ENCODE data around the gene SHOX.

SHOX gene

DNA sequence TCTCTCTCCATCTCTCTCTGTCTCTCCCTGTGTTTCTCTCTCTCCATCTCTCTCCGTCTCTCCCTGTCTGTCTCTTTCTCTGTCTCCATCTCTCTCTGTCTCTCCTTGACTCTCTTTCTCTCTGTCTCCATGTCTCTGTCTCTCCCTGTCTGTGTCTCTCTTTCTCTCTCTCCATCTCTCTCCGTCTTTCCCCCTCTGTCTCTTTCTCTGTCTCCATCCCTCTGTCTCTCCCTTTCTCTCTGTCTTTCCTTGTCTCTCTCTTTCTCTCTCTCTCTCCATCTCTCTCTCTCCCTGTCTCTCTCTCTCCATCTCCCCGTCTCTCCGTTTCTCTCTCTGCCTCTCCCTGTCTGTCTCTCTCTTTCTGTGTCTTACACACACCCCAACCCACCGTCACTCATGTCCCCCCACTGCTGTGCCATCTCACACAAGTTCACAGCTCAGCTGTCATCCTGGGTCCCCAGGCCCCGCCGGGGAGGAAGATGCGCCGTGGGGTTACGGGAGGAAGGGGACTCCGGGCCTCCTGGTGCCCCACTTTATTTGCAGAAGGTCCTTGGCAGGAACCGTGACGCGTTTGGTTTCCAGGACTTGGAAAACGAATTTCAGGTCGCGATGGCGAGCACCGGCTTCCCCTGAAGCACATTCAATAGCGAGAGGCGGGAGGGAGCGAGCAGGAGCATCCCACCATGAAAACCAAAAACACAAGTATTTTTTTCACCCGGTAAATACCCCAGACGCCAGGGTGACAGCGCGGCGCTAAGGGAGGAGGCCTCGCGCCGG is 1.2 kb upstream of the SHOX start:
- H3K27me3 ChIP-seq (ENCODE audit: control insufficient read depth in 5 of 5, insufficient read depth in 4 of 5, low read length in 5 of 5), result peaks cover 39 to 58% (median 47%) of the 10 kb centered on the region in 5 donors
- no peaks in the 10 kb centered on the region for H3K36me3 ChIP-seq (ENCODE audit: control insufficient read depth in 5 of 5, insufficient read depth in 5 of 5, low read length in 5 of 5)
- H3K9me3 ChIP-seq (ENCODE audit: control insufficient read depth in 5 of 5, low read length in 5 of 5), result peaks cover 0 to under 1% (median 0%) of the 10 kb centered on the region in 5 donors
- H3K4me1 ChIP-seq (ENCODE audit: control insufficient read depth in 5 of 5, insufficient read depth in 5 of 5, low read length in 5 of 5), result peaks cover 0 to under 1% (median under 1%) of the 10 kb centered on the region in 5 donors
- H3K27ac ChIP-seq (ENCODE audit: low read depth, low read length), result no peak overlapping the region
- peak overlapping the region in 1 of 5 donors; percentile 53 for H3K4me3 ChIP-seq (ENCODE audit: low read depth in 1 of 5, low read length in 5 of 5)
- no peak overlapping the region for H3K9ac ChIP-seq (ENCODE audit: low read length in 5 of 5)

DNA sequence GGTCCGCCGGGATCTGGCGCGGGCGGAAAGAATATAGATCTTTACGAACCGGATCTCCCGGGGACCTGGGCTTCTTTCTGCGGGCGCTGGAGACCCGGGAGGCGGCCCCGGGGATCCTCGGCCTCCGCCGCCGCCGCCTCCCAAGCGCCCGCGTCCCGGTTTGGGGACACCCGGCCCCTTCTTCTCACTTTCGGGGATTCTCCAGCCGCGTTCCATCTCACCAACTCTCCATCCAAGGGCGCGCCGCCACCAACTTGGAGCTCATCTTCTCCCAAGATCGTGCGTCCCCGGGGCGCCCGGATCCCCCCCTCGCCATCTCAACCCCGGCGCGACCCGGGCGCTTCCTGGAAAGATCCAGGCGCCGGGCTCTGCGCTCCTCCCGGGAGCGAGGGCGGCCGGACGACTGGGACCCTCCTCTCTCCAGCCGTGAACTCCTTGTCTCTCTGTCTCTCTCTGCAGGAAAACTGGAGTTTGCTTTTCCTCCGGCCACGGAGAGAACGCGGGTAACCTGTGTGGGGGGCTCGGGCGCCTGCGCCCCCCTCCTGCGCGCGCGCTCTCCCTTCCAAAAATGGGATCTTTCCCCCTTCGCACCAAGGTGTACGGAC is 482 bp upstream of the SHOX start:
- Histone ChIP-seq H3K36me3 (ENCODE audit: control insufficient read depth in 5 of 5, insufficient read depth in 5 of 5, low read length in 5 of 5) (no peaks in the 10 kb centered on the region), H3K9ac (ENCODE audit: low read length in 5 of 5) (no peak overlapping the region), H3K4me1 (ENCODE audit: control insufficient read depth in 5 of 5, insufficient read depth in 5 of 5, low read length in 5 of 5) (no peaks in the 10 kb centered on the region), H3K4me3 (ENCODE audit: low read depth in 1 of 5, low read length in 5 of 5) (peak overlapping the region in 1 of 5 donors; percentile 53), H3K27ac (ENCODE audit: low read depth, low read length) (no peak overlapping the region), H3K9me3 (ENCODE audit: control insufficient read depth in 5 of 5, low read length in 5 of 5) (peaks cover 0 to 2% (median 0%) of the 10 kb centered on the region in 5 donors), H3K27me3 (ENCODE audit: control insufficient read depth in 5 of 5, insufficient read depth in 4 of 5, low read length in 5 of 5) (peaks cover 38 to 65% (median 50%) of the 10 kb centered on the region in 5 donors)

DNA sequence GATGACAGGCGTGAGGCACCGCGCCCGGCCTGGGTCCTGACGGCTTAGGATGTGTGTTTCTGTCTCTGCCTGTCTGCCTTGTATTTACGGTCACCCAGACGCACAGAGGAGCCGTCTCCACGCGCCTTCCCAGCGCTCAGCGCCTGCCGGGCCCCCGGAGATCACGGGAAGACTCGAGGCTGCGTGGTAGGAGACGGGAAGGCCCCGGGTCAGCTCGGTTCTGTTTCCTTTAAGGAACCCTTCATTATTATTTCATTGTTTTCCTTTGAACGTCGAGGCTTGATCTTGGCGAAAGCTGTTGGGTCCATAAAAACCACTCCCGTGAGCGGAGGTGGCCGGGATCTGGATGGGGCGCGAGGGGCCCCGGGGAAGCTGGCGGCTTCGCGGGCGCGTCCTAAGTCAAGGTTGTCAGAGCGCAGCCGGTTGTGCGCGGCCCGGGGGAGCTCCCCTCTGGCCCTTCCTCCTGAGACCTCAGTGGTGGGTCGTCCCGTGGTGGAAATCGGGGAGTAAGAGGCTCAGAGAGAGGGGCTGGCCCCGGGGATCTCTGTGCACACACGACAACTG is 1.3 kb downstream of the SHOX start:
- H3K4me3 ChIP-seq (ENCODE audit: low read depth in 1 of 5, low read length in 5 of 5), result peak overlapping the region in 1 of 5 donors; percentile 26
- peaks cover 0 to 2% (median 0%) of the 10 kb centered on the region in 5 donors for H3K9me3 ChIP-seq (ENCODE audit: control insufficient read depth in 5 of 5, low read length in 5 of 5)
- H3K4me1 ChIP-seq (ENCODE audit: control insufficient read depth in 5 of 5, insufficient read depth in 5 of 5, low read length in 5 of 5), result no peaks in the 10 kb centered on the region
- no peak overlapping the region for H3K27ac ChIP-seq (ENCODE audit: low read depth, low read length)
- no peaks in the 10 kb centered on the region for H3K36me3 ChIP-seq (ENCODE audit: control insufficient read depth in 5 of 5, insufficient read depth in 5 of 5, low read length in 5 of 5)
- H3K27me3 ChIP-seq (ENCODE audit: control insufficient read depth in 5 of 5, insufficient read depth in 4 of 5, low read length in 5 of 5), result peaks cover 40 to 71% (median 48%) of the 10 kb centered on the region in 5 donors
- H3K9ac ChIP-seq (ENCODE audit: low read length in 5 of 5), result no peak overlapping the region

DNA sequence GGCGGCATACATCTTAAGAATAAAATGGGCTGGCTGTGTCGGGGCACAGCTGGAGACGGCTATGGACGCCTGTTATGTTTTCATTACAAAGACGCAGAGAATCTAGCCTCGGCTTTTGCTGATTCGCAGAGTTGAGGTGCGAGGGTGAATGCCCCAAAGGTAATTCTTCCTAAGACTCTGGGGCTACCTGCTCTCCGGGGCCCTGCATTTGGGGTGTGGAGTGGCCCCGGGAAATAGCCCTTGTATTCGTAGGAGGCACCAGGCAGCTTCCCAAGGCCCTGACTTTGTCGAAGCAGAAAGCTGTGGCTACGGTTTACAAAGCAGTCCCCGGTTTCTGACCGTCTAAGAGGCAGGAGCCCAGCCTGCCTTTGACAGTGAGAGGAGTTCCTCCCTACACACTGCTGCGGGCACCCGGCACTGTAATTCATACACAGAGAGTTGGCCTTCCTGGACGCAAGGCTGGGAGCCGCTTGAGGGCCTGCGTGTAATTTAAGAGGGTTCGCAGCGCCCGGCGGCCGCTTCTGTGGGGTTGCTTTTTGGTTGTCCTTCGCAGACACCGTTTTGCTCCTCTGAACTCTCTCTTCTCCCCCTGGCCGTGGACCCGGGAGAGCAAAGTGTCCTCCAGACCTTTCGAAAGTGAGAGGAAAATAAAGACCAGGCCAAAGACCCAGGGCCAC is 1.9 kb downstream of the SHOX start:
- peaks cover 40 to 74% (median 51%) of the 10 kb centered on the region in 5 donors for H3K27me3 ChIP-seq (ENCODE audit: control insufficient read depth in 5 of 5, insufficient read depth in 4 of 5, low read length in 5 of 5)
- H3K36me3 ChIP-seq (ENCODE audit: control insufficient read depth in 5 of 5, insufficient read depth in 5 of 5, low read length in 5 of 5), result no peaks in the 10 kb centered on the region
- no peak overlapping the region for H3K9ac ChIP-seq (ENCODE audit: low read length in 5 of 5)
- peak overlapping the region in 1 of 5 donors; percentile 26 for H3K4me3 ChIP-seq (ENCODE audit: low read depth in 1 of 5, low read length in 5 of 5)
- no peaks in the 10 kb centered on the region for H3K4me1 ChIP-seq (ENCODE audit: control insufficient read depth in 5 of 5, insufficient read depth in 5 of 5, low read length in 5 of 5)
- H3K9me3 ChIP-seq (ENCODE audit: control insufficient read depth in 5 of 5, low read length in 5 of 5), result peaks cover 0 to 2% (median 0%) of the 10 kb centered on the region in 5 donors
- no peak overlapping the region for H3K27ac ChIP-seq (ENCODE audit: low read depth, low read length)

DNA sequence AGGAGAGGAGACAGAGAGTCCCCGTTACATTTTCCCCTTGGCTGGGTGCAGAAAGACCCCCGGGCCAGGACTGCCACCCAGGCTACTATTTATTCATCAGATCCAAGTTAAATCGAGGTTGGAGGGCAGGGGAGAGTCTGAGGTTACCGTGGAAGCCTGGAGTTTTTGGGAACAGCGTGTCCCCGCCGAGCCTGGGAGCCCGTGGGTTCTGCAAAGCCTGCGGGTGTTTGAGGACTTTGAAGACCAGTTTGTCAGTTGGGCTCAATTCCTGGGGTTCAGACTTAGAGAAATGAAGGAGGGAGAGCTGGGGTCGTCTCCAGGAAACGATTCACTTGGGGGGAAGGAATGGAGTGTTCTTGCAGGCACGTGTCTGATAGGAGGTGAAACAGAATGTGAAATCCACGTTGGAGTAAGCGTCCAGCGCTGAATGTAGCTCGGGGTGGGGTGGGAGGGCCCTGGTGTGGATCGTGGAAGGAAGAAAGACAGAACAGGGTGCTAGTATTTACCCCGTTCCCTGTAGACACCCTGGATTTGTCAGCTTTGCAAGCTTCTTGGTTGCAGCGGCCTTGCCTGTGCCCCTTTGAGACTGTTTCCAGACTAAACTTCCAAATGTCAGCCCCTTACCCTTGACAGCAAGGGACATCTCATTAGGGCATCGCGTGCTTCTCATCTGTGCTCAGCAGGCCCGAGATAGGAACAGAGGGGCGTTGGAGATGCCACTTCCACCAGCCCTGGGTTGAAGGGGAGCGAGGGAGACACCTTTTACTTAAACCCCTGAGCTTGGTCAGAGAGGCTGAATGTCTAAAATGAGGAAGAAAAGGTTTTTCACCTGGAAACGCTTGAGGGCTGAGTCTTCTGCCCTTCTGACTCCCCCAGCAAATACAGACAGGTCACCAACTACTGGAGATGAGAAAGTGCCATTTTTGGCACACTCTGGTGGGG is 2.7 kb downstream of the SHOX start:
- Histone ChIP-seq H3K4me1 (ENCODE audit: control insufficient read depth in 5 of 5, insufficient read depth in 5 of 5, low read length in 5 of 5) (peaks cover 0 to 4% (median 0%) of the 10 kb centered on the region in 5 donors), H3K27ac (ENCODE audit: low read depth, low read length) (no peak overlapping the region), H3K9me3 (ENCODE audit: control insufficient read depth in 5 of 5, low read length in 5 of 5) (peaks cover 0 to 2% (median 0%) of the 10 kb centered on the region in 5 donors), H3K4me3 (ENCODE audit: low read depth in 1 of 5, low read length in 5 of 5) (no peak overlapping the region), H3K36me3 (ENCODE audit: control insufficient read depth in 5 of 5, insufficient read depth in 5 of 5, low read length in 5 of 5) (no peaks in the 10 kb centered on the region), H3K9ac (ENCODE audit: low read length in 5 of 5) (no peak overlapping the region), H3K27me3 (ENCODE audit: control insufficient read depth in 5 of 5, insufficient read depth in 4 of 5, low read length in 5 of 5) (peaks cover 45 to 76% (median 55%) of the 10 kb centered on the region in 5 donors)

DNA sequence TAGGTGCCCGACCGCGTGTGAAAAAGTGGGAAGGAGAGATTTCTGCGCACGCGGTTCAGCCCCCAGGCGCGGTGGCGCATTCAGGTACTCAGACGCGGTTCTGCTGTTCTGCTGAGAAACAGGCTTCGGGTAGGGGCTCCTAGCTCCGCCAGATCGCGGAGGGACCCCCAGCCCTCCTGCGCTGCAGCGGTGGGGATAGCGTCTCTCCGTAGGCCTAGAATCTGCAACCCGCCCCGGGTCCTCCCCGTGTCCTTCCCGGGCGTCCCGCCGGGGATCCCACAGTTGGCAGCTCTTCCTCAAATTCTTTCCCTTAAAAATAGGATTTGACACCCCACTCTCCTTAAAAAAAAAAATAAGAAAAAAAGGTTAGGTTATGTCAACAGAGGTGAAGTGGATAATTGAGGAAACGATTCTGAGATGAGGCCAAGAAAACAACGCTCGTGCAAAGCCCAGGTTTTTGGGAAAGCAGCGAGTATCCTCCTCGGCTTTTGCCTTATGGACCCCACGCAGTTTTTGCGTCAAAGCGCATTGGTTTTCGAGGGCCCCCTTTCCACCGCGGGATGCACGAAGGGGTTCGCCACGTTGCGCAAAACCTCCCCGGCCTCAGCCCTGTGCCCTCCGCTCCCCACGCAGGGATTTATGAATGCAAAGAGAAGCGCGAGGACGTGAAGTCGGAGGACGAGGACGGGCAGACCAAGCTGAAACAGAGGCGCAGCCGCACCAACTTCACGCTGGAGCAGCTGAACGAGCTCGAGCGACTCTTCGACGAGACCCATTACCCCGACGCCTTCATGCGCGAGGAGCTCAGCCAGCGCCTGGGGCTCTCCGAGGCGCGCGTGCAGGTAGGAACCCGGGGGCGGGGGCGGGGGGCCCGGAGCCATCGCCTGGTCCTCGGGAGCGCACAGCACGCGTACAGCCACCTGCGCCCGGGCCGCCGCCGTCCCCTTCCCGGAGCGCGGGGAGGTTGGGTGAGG is 3.7 kb downstream of the SHOX start:
- no peak overlapping the region for H3K9ac ChIP-seq (ENCODE audit: low read length in 5 of 5)
- peaks cover 0 to 2% (median 0%) of the 10 kb centered on the region in 5 donors for H3K9me3 ChIP-seq (ENCODE audit: control insufficient read depth in 5 of 5, low read length in 5 of 5)
- H3K27ac ChIP-seq (ENCODE audit: low read depth, low read length), result no peak overlapping the region
- no peak overlapping the region for H3K4me3 ChIP-seq (ENCODE audit: low read depth in 1 of 5, low read length in 5 of 5)
- no peaks in the 10 kb centered on the region for H3K36me3 ChIP-seq (ENCODE audit: control insufficient read depth in 5 of 5, insufficient read depth in 5 of 5, low read length in 5 of 5)
- H3K4me1 ChIP-seq (ENCODE audit: control insufficient read depth in 5 of 5, insufficient read depth in 5 of 5, low read length in 5 of 5), result peaks cover 0 to 4% (median 0%) of the 10 kb centered on the region in 5 donors
- peaks cover 51 to 83% (median 62%) of the 10 kb centered on the region in 5 donors for H3K27me3 ChIP-seq (ENCODE audit: control insufficient read depth in 5 of 5, insufficient read depth in 4 of 5, low read length in 5 of 5)

DNA sequence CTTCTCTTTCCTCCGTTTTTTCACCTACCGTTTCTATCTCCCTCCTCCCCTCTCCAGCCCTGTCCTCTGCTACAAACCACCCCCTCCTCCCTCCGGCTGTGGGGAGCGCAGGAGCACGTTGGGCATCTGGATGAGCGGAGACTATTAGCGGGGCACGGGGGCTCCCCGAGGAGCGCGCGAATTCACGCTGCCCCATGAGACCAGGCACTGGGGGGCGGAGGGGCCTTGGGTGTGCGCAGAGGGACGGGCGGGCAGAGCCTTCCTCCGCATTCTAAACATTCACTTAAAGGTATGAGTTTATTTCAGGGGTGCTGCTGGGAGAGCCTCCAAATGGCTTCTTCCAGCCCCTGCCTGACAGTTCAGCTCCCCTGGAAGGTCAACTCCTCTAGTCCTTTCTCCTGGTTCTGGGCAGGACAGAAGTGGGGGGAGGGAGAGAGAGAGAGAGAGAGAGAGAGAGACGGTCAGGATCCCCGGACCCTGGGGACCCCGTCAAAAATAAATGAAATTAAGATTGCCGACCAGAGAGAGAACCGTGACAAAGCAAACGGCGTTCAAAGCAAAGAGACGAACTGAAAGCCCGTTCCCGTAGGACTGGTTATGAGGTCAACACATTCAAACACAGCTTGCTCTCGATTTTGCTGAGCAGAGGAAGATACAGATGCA is 5.0 kb downstream of the SHOX start:
- no peaks in the 10 kb centered on the region for H3K36me3 ChIP-seq (ENCODE audit: control insufficient read depth in 5 of 5, insufficient read depth in 5 of 5, low read length in 5 of 5)
- peaks cover 42 to 80% (median 57%) of the 10 kb centered on the region in 5 donors for H3K27me3 ChIP-seq (ENCODE audit: control insufficient read depth in 5 of 5, insufficient read depth in 4 of 5, low read length in 5 of 5)
- H3K4me1 ChIP-seq (ENCODE audit: control insufficient read depth in 5 of 5, insufficient read depth in 5 of 5, low read length in 5 of 5), result peaks cover 0 to 4% (median 0%) of the 10 kb centered on the region in 5 donors
- no peak overlapping the region for H3K9ac ChIP-seq (ENCODE audit: low read length in 5 of 5)
- peaks cover 0 to 2% (median 0%) of the 10 kb centered on the region in 5 donors for H3K9me3 ChIP-seq (ENCODE audit: control insufficient read depth in 5 of 5, low read length in 5 of 5)
- H3K27ac ChIP-seq (ENCODE audit: low read depth, low read length), result no peak overlapping the region
- H3K4me3 ChIP-seq (ENCODE audit: low read depth in 1 of 5, low read length in 5 of 5), result no peak overlapping the region

DNA sequence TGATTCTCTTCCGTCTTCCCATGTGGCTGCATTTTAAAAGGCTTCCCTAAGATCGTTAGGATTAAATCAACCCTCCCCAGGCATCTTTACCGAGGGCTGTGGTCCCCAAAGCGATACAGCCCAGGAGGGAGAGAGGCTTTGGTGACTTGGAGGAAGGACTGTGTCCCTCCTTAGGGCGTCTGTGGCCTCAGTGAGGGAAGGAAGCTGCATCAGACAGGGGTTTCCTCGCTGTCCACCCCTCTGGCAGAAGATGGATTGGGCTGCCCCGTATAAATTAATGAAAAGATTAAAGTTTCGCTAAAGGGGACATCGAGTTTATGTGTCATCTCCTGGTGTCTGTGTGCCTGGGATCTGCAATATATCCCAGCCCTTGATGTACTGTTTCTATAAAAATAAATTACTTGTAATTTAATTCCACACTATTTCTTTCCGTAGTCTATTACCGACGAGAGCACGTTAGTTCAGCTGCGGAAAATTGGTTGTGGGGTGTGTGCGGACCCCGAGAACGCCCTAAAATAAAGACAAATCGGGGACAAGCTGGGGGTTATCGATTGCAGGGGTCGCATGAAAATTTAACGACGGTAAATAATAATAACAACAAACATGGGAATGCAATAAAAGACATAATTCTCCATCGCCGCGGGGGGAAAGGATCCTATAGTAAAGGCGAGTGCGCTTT is 6.5 kb downstream of the SHOX start:
- no peak overlapping the region for H3K4me3 ChIP-seq (ENCODE audit: low read depth in 1 of 5, low read length in 5 of 5)
- no peaks in the 10 kb centered on the region for H3K36me3 ChIP-seq (ENCODE audit: control insufficient read depth in 5 of 5, insufficient read depth in 5 of 5, low read length in 5 of 5)
- H3K27me3 ChIP-seq (ENCODE audit: control insufficient read depth in 5 of 5, insufficient read depth in 4 of 5, low read length in 5 of 5), result peaks cover 41 to 82% (median 55%) of the 10 kb centered on the region in 5 donors
- H3K27ac ChIP-seq (ENCODE audit: low read depth, low read length), result no peak overlapping the region
- H3K9me3 ChIP-seq (ENCODE audit: control insufficient read depth in 5 of 5, low read length in 5 of 5), result peaks cover 0 to 2% (median 0%) of the 10 kb centered on the region in 5 donors
- H3K4me1 ChIP-seq (ENCODE audit: control insufficient read depth in 5 of 5, insufficient read depth in 5 of 5, low read length in 5 of 5), result peaks cover 0 to 4% (median 0%) of the 10 kb centered on the region in 5 donors
- H3K9ac ChIP-seq (ENCODE audit: low read length in 5 of 5), result no peak overlapping the region
